Ecto neural progenitor cell (in vitro differentiated cells): ENCODE data around the gene BAHD1.

Experiments
- DNase-seq: peaks from one replicate; pipeline ENCODE4 v3.0.0-alpha.2; 2018; ENCODE audit warnings: low spot score

BAHD1 gene

DNA sequence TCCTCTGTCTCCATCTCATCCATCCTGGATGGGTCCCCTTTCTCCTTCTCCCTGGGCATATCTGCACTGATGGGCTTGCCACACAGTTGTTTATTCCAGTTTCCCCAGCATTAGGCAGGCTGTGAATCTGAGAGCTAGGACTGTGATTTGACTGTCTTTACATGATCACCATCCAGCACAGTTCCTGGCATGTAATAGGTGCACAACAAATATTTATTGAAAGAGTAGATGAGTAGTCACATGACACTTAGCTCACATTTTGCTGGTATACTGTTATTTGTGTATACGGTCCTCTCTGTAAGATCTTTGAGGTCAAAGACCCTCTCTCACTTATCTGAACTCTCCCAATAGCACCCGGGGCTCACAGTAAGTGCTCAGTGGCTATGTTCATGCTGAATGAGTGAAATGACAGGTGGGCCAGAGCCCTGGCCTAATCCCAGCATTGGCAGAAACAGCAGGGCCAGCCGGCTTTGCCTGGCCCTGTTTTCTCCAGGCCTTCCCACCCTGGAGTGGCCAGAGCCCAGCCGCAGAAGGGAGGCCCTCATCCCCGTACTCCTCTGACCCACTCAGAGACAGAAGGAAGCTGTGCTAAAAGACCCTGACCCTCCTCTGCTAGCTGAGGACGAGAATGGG is 16.2 kb upstream of the BAHD1 start:
- DNase-seq = no peak

DNA sequence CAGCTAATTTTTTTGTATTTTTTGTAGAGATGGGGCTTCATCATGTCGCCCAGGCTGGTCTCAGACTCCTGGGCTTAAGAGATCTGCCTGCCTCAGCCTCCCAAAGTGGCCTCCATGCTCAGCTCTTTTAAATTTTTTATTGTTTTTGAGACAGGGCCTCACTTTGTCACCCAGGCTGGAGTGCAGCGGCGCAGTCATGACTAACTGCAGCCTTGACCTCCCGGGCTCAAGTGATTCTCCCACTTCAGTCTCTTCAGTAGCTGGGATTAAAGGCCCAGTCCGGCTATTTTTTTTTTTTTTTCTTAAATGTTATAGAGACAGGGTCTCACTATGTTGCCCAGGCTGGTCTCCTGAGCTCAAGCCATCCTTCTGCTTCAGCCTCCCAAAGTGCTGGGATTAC is 15.1 kb upstream of the BAHD1 start:
- DNase-seq = no peak

DNA sequence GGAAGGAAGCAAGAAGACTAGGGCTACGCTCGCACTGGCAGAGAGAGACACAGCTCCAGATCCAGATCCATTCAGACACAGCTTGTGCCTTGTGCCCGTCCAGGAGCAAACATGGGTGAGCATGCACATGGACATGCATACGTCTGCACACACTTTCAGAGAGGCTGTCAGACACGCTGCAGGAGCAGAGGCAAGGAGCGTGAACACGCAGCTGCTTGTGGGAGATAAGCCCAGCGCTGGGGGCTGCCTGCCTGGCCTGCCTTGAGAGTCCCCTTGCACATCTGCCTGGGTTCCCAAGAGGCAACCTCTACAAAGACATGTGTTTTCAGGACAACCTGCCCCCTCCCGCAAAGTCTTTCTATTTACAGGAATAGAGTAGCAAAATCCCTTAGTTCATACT is 13.6 kb upstream of the BAHD1 start:
- no peak for DNase-seq

DNA sequence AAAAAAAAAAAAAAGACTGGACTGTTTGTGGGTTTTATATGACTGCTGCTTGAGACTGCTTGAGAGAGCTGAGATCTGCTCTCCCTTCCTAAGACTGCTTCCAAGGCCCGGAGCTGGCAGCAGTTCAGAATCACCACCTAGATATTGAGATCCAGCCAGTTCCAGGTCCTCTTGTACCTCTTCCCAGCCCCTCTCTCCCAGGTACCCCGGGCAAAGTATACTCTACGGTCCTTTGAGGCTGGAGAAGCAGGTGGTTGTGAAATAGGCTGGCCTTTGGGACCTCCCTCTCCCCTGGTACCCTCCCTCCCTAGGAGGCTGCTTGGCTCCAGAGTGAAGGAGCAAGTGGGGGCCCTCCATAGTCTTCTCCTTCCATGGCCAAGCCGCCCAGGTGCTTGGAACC is 12.6 kb upstream of the BAHD1 start:
- no peak for DNase-seq

DNA sequence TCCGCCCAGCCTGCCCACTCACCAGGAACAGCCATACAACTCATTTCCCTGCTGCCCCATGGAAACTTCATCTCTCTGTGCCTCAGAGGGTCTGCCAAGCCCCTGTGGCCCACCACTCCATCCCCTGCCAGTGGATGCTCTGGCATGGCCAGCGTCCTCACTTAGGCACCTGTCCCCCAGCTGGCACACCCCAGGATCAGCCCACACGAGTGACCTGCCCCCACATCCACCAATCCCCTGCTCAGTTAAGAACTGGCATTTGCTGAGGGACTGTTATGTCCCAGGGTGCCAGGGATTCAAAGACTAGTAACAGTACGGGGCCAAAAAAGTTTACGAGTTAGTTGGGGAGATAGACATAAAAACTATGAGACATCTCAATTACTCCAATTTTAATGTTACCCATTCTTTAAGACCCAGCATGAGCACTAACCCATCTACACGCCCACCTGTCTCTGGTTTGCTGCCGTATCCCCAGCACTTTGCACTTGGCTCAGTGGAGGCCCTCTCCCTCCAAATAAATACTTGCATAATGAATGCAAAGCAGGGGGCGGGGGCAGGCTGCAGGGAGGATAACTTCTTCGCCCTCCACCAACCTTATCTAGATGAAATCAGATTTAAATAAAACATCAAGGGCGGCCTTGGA is 11.6 kb upstream of the BAHD1 start:
- no peak for DNase-seq

DNA sequence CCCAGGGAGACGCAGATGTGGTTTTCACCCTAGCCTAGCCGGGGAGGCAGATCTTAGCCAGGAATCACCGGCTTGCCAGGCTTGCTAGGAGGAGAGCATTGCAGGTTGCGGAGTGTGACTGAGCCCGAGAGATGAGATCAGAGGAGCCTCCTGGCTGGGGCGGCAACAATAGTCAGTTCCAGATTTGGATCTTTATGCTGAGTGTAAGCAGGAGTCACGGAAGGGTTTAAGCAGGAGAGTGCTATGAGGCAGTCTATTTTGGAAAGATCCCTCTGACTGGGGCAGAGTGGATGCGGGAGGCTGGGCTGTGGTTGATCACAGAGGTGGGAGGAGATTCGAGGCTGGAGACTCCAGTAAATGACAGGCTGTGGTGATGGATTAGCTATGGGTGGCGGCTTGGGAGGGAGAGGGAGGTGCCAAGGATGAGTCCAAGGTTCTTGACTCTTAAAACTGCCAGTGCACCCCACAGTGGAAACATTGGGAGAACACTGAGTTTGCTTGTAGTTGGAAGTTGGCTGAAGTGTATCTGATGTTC is 10.4 kb upstream of the BAHD1 start:
- DNase-seq = no peak

DNA sequence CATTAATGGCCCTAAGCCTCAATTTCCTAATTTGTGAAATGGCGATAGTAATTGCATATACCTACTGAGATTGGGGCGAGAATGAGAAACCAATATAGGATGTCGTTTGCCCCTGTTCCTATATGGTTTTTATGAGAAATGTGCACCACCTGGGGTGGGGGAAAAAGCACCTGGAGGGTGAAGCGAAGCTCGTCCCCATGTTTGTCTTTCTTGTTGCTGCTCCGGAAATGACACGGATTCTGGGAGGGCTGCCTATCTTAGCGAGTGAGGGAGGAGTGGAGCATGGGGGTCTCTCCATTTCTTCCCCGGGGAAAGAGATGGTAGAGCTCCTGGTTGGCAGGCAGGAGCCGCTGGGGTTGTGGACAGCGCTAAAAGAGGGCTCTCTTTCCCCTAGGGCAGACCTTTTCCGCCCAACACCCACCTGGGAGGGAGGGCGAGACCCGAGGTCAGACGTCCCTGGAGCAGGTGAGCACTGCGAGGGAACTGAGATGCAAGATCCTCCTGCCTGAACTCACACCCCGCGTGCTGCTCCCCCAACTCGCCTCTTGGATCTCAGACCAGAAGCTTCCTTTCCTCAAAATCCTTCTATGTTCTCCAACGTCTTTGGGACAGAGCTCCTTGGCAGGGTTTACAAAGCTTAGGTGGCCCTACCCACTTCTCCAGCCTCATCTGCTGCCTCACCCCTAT is 5.6 kb upstream of the BAHD1 start:
- no peak for DNase-seq

DNA sequence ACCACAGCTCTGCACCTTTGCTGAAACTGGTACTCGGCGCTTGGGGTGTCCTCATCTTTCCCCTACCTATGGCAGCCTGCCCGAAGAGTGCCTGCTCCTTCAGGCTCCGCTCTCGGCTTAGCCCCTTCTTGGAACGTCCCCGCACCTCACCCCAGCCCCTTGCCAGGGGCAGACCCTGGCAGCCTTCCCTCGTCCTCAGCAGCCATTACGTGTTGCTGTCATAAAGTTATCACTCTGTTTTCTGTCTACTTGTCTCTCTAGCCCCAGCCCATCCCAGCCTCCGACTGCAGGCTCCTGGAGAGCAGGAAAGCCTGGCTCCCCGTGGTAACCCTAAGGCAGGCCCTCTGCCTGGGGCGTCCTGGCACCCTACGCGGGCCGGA is 5.1 kb upstream of the BAHD1 start:
- no peak for DNase-seq

DNA sequence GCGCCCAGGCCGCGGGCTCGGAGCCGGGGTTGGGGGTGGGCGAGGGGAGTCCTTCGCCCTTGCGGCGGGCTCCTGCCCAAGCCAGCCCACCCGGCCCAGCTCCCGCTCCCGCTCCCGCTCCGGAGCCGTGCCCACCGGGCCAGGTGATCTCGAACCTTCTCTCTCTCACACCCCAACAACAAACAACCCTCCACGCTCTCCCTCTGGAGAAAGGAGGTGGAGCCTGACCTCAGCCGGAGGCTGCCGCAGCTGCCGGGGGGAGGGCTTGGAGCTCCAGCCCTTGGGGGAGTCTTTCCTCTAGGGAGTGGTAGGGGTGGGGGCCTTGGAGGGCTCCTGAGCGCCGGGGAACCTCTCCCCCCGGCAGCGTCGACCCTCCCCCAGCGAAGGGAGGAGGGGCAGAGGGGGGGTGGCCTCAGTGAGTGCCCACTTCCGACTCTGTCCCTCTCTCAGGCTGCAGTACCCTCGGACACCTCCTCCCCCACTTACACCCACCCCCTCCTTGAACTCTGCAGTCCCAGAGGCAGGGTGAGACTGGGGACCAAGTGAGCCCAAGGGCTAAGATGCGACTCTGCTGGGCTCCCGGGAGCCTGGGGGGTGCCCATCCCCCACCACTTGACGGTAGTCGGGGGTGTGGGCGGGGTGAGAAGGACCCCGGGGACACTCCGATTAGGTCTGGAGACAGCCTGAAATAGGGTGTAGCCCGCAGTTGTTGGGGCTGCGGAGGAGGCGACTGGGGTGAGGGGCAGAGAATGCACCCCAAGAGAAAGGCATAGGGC is 4.4 kb upstream of the BAHD1 start:
- DNase-seq = peak; percentile 61

DNA sequence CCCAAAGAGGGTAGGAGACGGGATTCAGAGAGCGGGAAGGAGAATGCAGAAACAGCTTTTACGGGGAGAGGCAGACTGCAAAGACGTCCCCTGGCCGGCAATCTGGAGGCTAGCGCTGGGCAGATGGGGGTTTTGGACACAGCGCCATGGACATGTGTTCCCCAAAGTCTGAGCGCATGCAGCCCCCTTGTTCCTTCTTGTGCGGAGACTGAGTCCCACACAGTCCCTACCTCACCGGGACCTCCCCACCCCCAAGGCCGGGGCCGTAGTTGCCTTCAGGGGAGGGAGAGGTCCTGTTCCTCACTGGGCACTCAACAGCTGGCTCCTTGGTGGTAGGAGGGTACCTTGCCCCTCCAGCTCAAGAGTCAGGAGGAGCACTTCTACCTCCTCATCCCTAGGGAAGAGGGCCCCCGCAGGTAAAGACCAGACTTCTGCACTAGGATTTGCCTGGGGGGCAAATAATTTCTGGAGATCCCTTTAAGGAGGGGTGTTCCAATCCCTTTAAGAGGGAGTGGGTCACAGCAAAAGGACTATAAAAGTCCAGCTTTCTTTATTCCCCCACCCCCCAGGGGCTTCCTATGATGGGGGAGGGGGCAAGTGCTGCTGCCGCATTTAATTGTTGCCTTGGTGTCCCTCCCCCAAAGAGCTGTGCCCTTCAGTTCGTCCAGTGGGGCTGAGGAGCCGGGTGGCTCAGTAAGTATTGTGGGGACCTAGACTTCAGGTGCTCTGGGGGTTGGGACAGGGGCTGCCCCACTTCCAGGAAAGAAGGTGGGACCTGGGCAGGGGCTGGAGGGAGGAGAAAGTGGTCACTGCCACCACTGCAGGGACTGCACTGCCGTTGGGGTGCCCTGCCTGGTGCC is 3.6 kb upstream of the BAHD1 start:
- DNase-seq = no peak

DNA sequence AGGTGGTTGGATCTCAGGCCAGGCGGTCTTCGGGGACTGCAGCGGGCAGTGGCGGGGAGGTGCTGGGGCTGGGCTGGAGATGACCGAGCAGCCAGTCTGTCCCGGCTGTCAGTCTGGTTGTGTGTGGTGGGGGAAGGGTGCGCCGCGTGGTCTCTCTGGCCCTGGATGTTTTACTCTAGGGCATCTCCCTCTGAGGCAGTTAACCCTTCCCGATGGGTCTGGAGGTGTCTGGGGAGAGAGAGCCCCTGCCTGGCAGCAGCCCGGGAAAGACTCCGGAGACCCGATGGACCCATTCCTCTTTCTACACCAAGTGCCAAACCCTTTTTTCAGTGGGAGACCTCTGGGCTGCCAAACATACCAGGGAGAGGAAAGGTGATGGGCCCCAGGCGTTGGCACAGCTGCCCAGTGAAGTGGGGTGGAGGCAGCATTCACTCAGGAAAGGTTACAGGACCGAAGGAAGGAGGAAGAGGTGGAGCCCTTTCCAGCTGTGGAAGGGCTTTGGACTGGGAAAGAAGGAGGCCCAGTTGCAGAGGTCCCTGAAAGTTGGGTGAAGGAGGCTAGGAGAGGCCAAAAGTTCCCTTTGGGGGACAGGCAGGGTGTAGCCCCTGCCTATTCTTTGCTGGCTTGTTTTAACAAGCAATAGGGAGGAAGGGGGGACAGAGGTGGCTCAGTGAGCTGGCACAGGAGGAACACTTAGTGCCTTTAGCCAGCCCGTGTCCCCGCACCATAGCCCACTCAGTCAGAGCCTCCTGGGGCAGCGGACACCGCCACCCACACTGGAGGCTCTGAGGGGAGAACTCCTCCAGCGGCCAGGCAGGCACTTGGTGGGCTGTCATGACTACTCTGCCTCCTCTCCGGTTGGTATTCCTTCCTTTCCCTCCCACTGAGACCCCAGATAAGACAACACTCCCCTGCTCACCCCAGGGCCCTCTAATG is 2.7 kb upstream of the BAHD1 start:
- DNase-seq = no peak

DNA sequence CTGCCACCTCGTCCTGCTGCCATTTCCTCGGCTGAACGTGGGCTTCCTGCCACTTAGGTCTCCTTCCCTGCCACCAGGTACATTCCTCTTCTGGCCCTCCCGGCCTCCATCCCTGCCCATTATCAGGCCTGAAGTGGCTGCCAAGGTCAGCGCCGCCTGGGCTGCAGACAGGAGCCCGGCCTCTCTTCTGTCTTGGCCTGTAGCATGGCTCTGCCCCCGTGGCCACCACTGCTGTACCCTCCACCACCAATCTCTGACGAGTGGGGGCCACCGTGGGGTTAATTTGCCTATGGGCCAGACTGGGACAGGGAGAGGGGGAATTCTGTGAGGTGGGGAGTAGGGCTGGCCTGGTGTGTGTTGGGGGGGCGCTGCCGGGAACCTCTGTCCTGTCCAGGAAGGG is 2.0 kb upstream of the BAHD1 start:
- no peak for DNase-seq

DNA sequence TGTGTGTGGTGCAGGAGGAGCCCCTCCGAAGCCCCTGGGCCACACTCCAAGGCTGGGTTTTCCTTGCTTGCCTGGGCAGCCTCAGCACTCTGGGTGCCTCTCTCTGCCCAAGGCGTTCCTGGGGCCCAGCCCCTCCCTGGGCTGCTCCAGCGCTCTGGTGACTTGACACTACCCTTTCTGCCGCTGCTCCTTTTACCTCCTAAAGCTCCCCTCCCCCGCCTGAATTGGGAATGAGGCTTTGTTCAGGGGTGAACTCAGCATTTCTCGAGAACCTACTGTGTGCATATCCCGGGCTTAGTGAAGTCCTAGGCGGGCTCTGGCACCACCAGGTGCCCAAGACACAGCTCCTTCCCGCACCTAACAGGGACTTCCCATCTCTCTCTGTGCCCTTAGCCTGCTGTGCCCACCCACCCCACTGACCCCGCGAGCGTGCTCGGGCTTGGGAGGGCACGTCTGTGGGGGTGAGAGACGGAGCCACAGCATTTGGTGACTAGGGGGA is 1.2 kb upstream of the BAHD1 start:
- DNase-seq = peak; percentile 69

DNA sequence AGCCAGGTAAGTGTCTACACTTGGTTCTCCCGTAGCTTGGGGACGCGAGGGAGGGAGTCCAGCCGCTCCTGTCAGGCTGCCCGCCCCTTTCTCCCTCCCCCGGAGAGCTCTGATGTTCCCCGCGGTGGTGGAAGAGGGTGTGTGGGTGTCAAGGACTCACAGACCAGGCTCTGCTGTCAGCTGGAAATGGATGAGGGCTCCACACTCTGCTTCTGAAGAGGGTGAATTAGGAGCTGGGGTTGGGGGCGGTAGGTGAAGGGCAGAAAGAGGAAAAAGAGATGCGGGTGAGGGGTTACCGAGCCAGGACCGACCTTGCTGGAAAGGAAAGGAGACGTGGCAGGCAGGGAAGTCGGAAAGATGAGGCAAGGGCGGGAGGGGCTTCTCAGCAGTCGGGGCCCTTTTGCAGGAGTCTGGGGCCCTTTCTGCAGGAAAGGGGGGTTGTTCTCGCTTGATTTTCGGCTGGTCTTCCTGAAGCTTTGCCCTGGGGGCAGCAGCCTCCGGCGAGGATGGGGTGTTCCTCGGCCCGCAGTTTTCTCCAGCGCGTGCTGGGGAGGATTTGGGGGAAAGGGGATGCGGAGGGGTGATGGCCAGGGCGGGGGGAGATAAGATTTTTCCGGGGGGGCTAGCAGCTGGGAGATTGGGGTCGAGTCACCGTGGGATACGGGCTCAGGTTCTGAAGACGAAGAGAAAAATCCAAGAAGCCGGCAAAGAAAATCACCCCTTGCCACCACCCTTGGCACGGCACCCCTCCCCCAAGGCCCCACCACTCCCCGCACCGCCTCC is 602 bp upstream of the BAHD1 start:
- peak; percentile 72 for DNase-seq

DNA sequence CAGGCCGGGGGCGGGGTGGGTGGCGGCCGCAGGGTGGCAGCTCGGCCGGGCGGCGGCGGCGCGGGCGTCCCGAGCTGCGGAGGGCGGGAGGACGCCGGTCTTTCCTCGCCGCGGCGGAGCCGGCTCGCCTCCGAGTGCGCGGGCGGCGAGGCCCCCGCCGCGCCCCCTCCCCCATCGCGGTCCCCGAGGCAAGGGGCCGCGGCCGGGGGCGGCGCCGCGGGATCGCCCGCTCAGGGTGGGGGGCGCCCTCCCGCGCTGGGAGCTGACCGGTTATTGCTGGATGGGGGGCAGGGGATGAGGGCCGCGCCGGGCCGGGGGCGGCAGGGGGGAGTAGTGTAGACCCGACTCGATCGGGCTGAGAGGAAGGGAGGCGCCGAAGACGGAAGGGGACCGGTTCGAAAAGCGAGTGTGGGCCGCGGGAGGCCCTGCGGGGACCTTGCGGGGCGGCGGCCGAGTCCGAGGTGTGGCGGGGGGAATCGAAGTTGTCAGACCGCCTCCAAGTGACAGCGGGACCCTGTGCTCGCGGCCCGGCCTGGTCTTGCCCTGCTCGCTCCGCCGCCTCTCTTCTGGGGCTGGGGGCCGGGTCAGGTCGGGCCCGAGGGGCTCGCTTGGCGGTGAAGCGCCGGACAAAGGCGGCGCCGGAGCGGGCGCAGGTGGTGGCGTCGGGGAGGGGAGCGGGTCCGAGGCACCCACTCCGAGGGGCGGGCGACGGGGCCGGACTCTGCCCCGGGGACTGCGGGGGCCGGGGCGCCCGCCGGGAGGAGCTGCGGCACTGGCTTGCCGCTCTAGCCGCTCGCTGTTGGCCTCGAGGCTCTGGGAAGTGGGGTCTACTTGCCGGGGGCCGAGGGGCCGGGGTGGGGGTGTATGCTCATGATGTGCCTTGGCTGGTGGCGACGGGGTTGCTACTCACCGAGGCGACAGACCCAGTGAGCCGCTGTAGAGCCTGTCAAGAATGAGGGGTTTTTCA is 1.1 kb downstream of the BAHD1 start:
- peak; percentile 73 for DNase-seq

DNA sequence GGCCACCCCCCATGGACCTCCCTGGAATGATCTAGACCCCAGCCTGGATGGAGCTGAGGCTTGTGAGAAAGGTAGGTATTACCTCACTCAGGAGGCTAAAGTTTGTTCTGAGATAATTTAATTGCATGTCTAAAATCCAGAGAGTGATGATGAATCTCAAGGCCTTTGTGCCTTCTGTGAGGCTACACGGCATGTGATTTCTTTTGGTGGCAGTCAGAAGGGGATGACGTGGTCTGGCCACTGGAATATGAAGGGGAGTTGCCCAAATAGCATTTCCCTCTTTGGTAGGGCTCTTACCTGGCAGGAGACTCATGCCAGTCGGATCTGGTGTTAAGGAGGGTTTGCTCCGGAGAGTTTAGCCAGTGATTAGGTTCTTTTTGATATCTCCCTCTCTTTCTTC is 2.5 kb downstream of the BAHD1 start:
- DNase-seq = no peak

DNA sequence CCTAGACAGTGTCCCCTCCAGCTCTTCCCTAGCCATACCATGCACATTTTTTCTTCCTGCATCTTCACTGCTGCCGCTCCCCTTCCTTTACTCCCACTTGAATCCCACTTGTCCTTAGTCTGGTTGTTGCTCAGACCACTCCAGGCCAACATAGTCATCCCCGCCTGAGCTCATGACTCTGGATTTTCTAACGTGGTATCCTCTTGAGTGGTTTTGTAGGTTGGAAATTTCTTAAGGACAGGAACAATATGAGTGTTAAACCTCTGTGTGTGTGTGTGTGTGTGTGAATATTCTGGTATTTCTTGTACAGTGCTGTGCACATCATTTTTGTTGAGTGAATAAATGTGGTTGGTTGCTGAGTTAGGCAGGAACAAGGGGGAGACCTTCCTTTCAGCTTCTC is 3.1 kb downstream of the BAHD1 start:
- no peak for DNase-seq

DNA sequence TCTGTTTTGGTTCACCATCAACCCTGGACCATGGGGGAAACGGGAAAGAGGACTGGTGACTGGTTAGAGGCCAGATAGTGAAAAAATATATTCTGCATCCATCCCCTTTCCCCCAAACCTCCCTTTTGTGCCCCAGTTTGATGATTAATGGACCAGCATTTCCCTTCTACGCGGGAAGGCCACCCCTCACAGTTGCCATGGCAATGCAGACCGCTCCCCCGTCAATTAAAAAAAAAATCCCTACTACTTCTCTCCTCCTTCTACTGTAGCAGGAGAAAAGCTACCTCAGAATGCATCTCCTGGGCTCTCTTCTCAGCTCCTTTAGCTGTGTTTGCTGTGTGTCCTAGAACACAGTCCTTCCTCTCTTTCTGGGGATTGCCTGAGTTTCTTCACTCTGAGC is 4.0 kb downstream of the BAHD1 start:
- no peak for DNase-seq
